OCI-LY7 (cell line): ENCODE measurements around the gene CDK14. TPM values are rescaled to one million over a fixed set of nuclear protein-coding genes. Genes with fewer than 3 reads are reported as not detected.

ENCODE experiments used
- BruUV-seq: library from RNA; stranded (reverse); fragments of 400-500 nt; replicated peaks from 2 replicates; lab custom pipeline; 2021; lab: Mats Ljungman, UMichigan
- CTCF ChIA-PET: fragments of 300-600 bp; sonication (Branson Sonifier 250); formaldehyde crosslinking; loops from one replicate; lab custom pipeline; 2022; ENCODE audit warnings: antibody characterized with exemption; ENCODE audit not compliant: unreplicated experiment; lab: Charles Lee
- POLR2A ChIA-PET: fragments of 300-600 bp; sonication (Branson Sonifier 250); formaldehyde crosslinking; loops from one replicate; lab custom pipeline; 2022; ENCODE audit warnings: antibody characterized with exemption; lab: Charles Lee
- DNase-seq: peaks from one replicate; pipeline ENCODE4 v3.0.0-alpha.2; 2015; ENCODE audit warnings: low spot score
- H2AFZ ChIP-seq: fragments of 200-600 bp; sonication (generic), shearing (Covaris generic); 2 replicates; pipeline ENCODE4 v1.6.1; 2014; ENCODE audit warnings: mild to moderate bottlenecking, antibody characterized with exemption, low read length, moderate library complexity
- H3K27ac ChIP-seq: fragments of 200-600 bp; sonication (generic); 2 replicates; pipeline ENCODE4 v1.5.1; 2014; ENCODE audit warnings: mixed run types, low read depth, mild to moderate bottlenecking, moderate library complexity, low read length, inconsistent platforms; ENCODE audit not compliant: poor library complexity, severe bottlenecking
- H3K36me3 ChIP-seq: fragments of 200-600 bp; sonication (generic); 2 replicates; pipeline ENCODE4 v1.6.1; 2014; ENCODE audit warnings: mild to moderate bottlenecking, antibody characterized with exemption, low read length, moderate library complexity, mixed read lengths; ENCODE audit not compliant: insufficient read depth
- H3K4me1 ChIP-seq: fragments of 200-600 bp; sonication (generic); 2 replicates; pipeline ENCODE4 v1.5.1; 2014; ENCODE audit warnings: mild to moderate bottlenecking, low read length; ENCODE audit not compliant: insufficient read depth, poor library complexity, severe bottlenecking
- H3K4me2 ChIP-seq: fragments of 200-600 bp; sonication (generic); 2 replicates; pipeline ENCODE4 v1.6.1; 2014; ENCODE audit warnings: mild to moderate bottlenecking, low read length
- H3K4me3 ChIP-seq: fragments of 200-600 bp; sonication (generic); 2 replicates; pipeline ENCODE4 v1.5.1; 2014; ENCODE audit warnings: mild to moderate bottlenecking, low read depth, low read length; ENCODE audit not compliant: poor library complexity, severe bottlenecking
- H3K79me2 ChIP-seq: fragments of 200-600 bp; sonication (generic); 2 replicates; pipeline ENCODE4 v1.6.1; 2016; ENCODE audit warnings: low read depth, mild to moderate bottlenecking, low read length, moderate library complexity, mixed read lengths; ENCODE audit not compliant: insufficient read depth
- H3K9me2 ChIP-seq: fragments of 200-600 bp; sonication (generic); 2 replicates; pipeline ENCODE4 v1.6.1; 2016; ENCODE audit warnings: mild to moderate bottlenecking, low read length, mixed read lengths; ENCODE audit not compliant: insufficient read depth
- H3K9me3 ChIP-seq: fragments of 200-600 bp; sonication (generic); 2 replicates; pipeline ENCODE4 v1.6.1; 2014; ENCODE audit warnings: mild to moderate bottlenecking, mixed run types, low read length, mixed read lengths
- H4K20me1 ChIP-seq: fragments of 200-600 bp; sonication (generic); 2 replicates; pipeline ENCODE4 v1.6.1; 2014; ENCODE audit warnings: mild to moderate bottlenecking, antibody characterized with exemption, low read length, moderate library complexity, mixed read lengths; ENCODE audit not compliant: insufficient read depth
- EZH2phosphoT487 ChIP-seq: fragments of 200-600 bp; sonication (generic); IDR thresholded peaks from 2 replicates; pipeline ENCODE4 v1.6.1; 2018; ENCODE audit warnings: low read depth, borderline replicate concordance, mild to moderate bottlenecking, mixed run types, antibody characterized with exemption, low read length, moderate library complexity, mixed read lengths
- intact Hi-C: fragments of 100-400 bp; cut with micrococcal nuclease; formaldehyde crosslinking; loops from one replicate; pipeline ENCODE4 v1.10.0; 2022; ENCODE audit not compliant: unreplicated experiment
- total RNA-seq, 2 experiments: library from RNA; depleted of rRNA in 1 of 2; stranded (reverse); fragments of >200 nt in 1 of 2; shearing (Covaris generic) in 1 of 2; gene quantifications; 2 replicates each; pipeline ENCODE4 v1.2.3, GENCODE V29; 2014 to 2022
- TF ChIP-seq, protein P1 (sequence below): fragments of 200-600 bp; sonication (generic); conservative IDR thresholded peaks from 2 replicates; pipeline ENCODE4 v1.5.1; 2014; ENCODE audit warnings: mild to moderate bottlenecking, antibody characterized with exemption, low read length, moderate library complexity, mixed read lengths

The CDK14 gene
- total RNA-seq, 2 experiments from 2014 or later = 90.7 to 111 TPM

DNA sequence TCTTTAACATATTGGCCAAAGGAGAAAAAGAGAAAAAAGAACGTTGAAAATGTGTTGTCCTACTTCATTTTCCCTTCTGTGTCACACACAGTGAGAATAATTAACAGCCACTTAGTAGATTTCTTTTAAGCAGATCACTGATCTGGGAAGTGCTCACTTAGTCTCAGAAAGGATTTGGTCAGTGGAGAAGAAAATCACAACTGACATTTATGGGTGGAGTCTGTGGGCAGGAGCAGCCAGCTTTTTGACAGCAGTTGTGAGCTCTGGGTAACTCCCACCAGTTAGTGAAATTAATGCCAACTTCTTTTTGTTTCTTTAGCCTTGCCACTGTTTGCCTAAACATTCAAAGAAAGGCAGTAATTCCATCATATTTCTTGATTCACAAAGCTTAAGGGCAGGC is 49.7 kb downstream of the CDK14 start:
- ChIA-PET CTCF (no interaction called here), POLR2A (interaction anchor here (0.7 to 0.9 kb wide), 2 partner anchors 555 to 1803 kb away, joined by 3 read pairs; no protein-coding TSS in a partner anchor)
- no peaks in the 10 kb centered on the region for H3K36me3 ChIP-seq
- no TSS peak for BruUV-seq
- no peak for DNase-seq
- no peaks in the 10 kb centered on the region for H3K9me2 ChIP-seq
- H3K4me1 ChIP-seq = no peaks in the 10 kb centered on the region
- no peak overlapping the region for H3K4me3 ChIP-seq
- H3K9me3 ChIP-seq = no peaks in the 10 kb centered on the region
- no peak overlapping the region for H2AFZ ChIP-seq
- H3K79me2 ChIP-seq = no peaks in the 10 kb centered on the region
- intact Hi-C loops = no loop called here
- H3K4me2 ChIP-seq = no peak overlapping the region
- TF ChIP-seq EZH2phosphoT487 = no peak
- TF ChIP-seq, protein P1, sequence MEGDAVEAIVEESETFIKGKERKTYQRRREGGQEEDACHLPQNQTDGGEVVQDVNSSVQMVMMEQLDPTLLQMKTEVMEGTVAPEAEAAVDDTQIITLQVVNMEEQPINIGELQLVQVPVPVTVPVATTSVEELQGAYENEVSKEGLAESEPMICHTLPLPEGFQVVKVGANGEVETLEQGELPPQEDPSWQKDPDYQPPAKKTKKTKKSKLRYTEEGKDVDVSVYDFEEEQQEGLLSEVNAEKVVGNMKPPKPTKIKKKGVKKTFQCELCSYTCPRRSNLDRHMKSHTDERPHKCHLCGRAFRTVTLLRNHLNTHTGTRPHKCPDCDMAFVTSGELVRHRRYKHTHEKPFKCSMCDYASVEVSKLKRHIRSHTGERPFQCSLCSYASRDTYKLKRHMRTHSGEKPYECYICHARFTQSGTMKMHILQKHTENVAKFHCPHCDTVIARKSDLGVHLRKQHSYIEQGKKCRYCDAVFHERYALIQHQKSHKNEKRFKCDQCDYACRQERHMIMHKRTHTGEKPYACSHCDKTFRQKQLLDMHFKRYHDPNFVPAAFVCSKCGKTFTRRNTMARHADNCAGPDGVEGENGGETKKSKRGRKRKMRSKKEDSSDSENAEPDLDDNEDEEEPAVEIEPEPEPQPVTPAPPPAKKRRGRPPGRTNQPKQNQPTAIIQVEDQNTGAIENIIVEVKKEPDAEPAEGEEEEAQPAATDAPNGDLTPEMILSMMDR = no peak
- no peak overlapping the region for H3K27ac ChIP-seq
- no peaks in the 10 kb centered on the region for H4K20me1 ChIP-seq

DNA sequence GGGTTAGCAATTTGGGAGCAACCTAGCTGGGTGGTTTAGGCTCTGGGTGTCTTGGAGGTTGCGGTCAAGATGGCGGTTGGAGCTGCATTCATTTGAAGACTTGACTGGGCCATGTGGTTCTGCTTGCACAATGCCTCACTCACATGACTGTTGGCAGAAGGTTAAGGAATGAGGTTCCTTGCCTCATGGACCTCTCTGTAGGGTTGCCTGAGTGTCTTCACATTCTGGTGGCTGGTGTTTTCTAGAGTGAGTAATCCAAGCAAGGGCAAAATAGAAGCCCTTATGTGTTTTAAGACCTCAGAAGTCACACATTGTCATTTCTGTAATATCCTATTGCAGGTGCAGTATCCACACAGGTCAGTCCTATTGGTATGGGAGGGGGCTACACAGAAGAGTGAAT is 52.0 kb downstream of the CDK14 start:
- Histone ChIP-seq H3K4me1 (no peaks in the 10 kb centered on the region), H3K79me2 (no peaks in the 10 kb centered on the region), H4K20me1 (no peaks in the 10 kb centered on the region), H2AFZ (no peak overlapping the region), H3K36me3 (no peaks in the 10 kb centered on the region), H3K9me3 (no peaks in the 10 kb centered on the region), H3K4me2 (no peak overlapping the region), H3K4me3 (no peak overlapping the region), H3K9me2 (no peaks in the 10 kb centered on the region), H3K27ac (no peak overlapping the region)
- DNase-seq = no peak
- BruUV-seq = no TSS peak
- TF ChIP-seq, protein P1 = no peak
- no peak for TF ChIP-seq EZH2phosphoT487
- POLR2A ChIA-PET = interaction anchor here (0.7 kb wide), 3 partner anchors 13 to 835 kb away, joined by 3 to 7 read pairs (median 4); no protein-coding TSS in a partner anchor
- CTCF ChIA-PET = no interaction called here
- intact Hi-C loops = no loop called here

DNA sequence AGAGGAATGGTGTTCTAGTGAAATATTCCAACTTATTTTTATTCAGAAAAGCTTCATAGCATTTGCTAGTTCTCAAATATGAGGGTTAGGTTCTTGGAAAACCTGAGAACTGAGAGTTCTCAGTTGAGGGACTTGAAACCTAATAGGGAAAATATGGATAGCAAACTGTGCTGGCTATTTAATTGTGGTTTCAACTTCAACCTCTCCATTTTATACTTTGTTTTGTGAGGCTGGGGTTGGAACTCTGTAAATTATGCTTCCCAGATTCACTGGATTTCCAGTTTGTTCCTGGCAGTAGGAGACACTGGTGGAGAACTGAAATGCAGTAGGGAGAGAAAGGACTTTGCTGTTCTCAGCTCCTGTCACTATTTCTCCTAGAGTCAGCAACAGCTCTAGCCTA is 52.7 kb downstream of the CDK14 start:
- ChIA-PET CTCF (no interaction called here), POLR2A (interaction anchor here (0.7 kb wide), 1 partner anchor 836 kb away, joined by 3 read pairs; no protein-coding TSS in a partner anchor)
- Histone ChIP-seq H3K4me2 (no peak overlapping the region), H3K27ac (no peak overlapping the region), H3K4me3 (no peak overlapping the region), H2AFZ (no peak overlapping the region), H3K4me1 (no peaks in the 10 kb centered on the region), H3K9me3 (no peaks in the 10 kb centered on the region), H3K79me2 (no peaks in the 10 kb centered on the region), H3K9me2 (no peaks in the 10 kb centered on the region), H3K36me3 (no peaks in the 10 kb centered on the region), H4K20me1 (no peaks in the 10 kb centered on the region)
- no TSS peak for BruUV-seq
- no peak for TF ChIP-seq EZH2phosphoT487
- TF ChIP-seq, protein P1 = no peak
- no peak for DNase-seq
- intact Hi-C loops = no loop called here
